HEK293 (cell line): Measurements from ENCODE around the gene F2RL3.

ENCODE experiments used
- CTCF ChIA-PET: fragments of 350-600 bp; formaldehyde crosslinking; extraction: SDS; loops from one replicate; lab custom pipeline; 2021; ENCODE audit warnings: antibody characterized with exemption; lab: Yijun Ruan, JAX
- POLR2A ChIA-PET: fragments of 300-600 bp; formaldehyde crosslinking; extraction: SDS; loops from one replicate; lab custom pipeline; 2020; ENCODE audit warnings: antibody characterized with exemption, inconsistent platforms; lab: Yijun Ruan, JAX
- H3K27ac ChIP-seq: fragments of 200-500 bp; sonication (Bioruptor generic); 2 replicates; pipeline ENCODE4 v1.5.1; 2014; ENCODE audit warnings: low read depth, low read length, control low read depth, inconsistent platforms; ENCODE audit errors: extremely low read depth
- H3K36me3 ChIP-seq, 2 experiments: fragments of 200-500 bp in 1 of 2; sonication (Bioruptor generic) in 1 of 2; 1 replicate in 1 of 2; 2 replicates in 1 of 2; pipeline ENCODE4 v1.5.1; 2014 to 2017; ENCODE audit warnings: inconsistent platforms in 2 of 2, low read length in 2 of 2; ENCODE audit not compliant: control insufficient read depth in 2 of 2, insufficient read depth in 1 of 2
- H3K4me1 ChIP-seq: fragments of 200-500 bp; sonication (Bioruptor generic); 2 replicates; pipeline ENCODE4 v1.5.1; 2014; ENCODE audit warnings: mild to moderate bottlenecking, low read length, inconsistent platforms; ENCODE audit not compliant: control insufficient read depth, insufficient read depth
- H3K4me3 ChIP-seq: 2 replicates; pipeline ENCODE4 v1.5.1; 2011; ENCODE audit warnings: low read depth, mild to moderate bottlenecking, control low read depth, low read length, moderate library complexity
- H3K9me3 ChIP-seq: fragments of 200-500 bp; sonication (Bioruptor generic); 2 replicates; pipeline ENCODE4 v1.5.1; 2014; ENCODE audit warnings: low read depth, low read length, inconsistent platforms; ENCODE audit not compliant: control insufficient read depth, insufficient read depth
- HOXC10 ChIP-seq: sonication (generic); formaldehyde crosslinking; IDR thresholded peaks from 2 replicates; pipeline ENCODE4 v1.8.1; 2023; ENCODE audit warnings: mild to moderate bottlenecking, missing genetic modification reagents
- MEIS1 ChIP-seq: sonication (generic); formaldehyde crosslinking; IDR thresholded peaks from 2 replicates; pipeline ENCODE4 v1.8.1; 2022; ENCODE audit warnings: missing genetic modification reagents, mild to moderate bottlenecking, borderline replicate concordance
- SCRT2 ChIP-seq: fragments of 450-650 bp; formaldehyde crosslinking; IDR thresholded peaks from 2 replicates; pipeline ENCODE4 v1.5.1; 2016; ENCODE audit warnings: missing biosample characterization, missing genetic modification characterization
- SP7 ChIP-seq: fragments of 450-650 bp; formaldehyde crosslinking; IDR thresholded peaks from 2 replicates; pipeline ENCODE4 v1.5.1; 2016; ENCODE audit warnings: missing biosample characterization, missing genetic modification characterization
- ZBTB20 ChIP-seq: fragments of 450-650 bp; formaldehyde crosslinking; IDR thresholded peaks from 2 replicates; pipeline ENCODE4 v1.5.1; 2016; ENCODE audit warnings: missing biosample characterization, missing genetic modification characterization
- ZBTB21 ChIP-seq: fragments of 450-650 bp; formaldehyde crosslinking; IDR thresholded peaks from 2 replicates; pipeline ENCODE4 v1.5.1; 2017; ENCODE audit warnings: missing biosample characterization, missing genetic modification characterization
- ZNF10 ChIP-seq: fragments of 450-650 bp; formaldehyde crosslinking; IDR thresholded peaks from 2 replicates; pipeline ENCODE4 v1.5.1; 2017; ENCODE audit warnings: missing biosample characterization, missing genetic modification characterization
- ZNF148 ChIP-seq: fragments of 450-650 bp; formaldehyde crosslinking; IDR thresholded peaks from 2 replicates; pipeline ENCODE4 v1.5.0; 2017; ENCODE audit warnings: missing biosample characterization, missing genetic modification characterization, borderline replicate concordance
- ZNF223 ChIP-seq: fragments of 450-650 bp; formaldehyde crosslinking; IDR thresholded peaks from 2 replicates; pipeline ENCODE4 v1.5.1; 2016; ENCODE audit warnings: missing biosample characterization, missing genetic modification characterization
- ZNF24 ChIP-seq: fragments of 450-650 bp; formaldehyde crosslinking; IDR thresholded peaks from 2 replicates; pipeline ENCODE4 v1.5.1; 2016; ENCODE audit warnings: missing biosample characterization, missing genetic modification characterization
- ZNF426 ChIP-seq: fragments of 450-650 bp; formaldehyde crosslinking; IDR thresholded peaks from 2 replicates; pipeline ENCODE4 v1.5.1; 2017; ENCODE audit warnings: missing biosample characterization, missing genetic modification characterization, mild to moderate bottlenecking, inconsistent platforms, moderate library complexity
- ZNF433 ChIP-seq: fragments of 450-650 bp; formaldehyde crosslinking; IDR thresholded peaks from 2 replicates; pipeline ENCODE4 v1.5.1; 2016; ENCODE audit warnings: missing biosample characterization, missing genetic modification characterization, low read depth
- ZNF510 ChIP-seq: fragments of 450-650 bp; formaldehyde crosslinking; IDR thresholded peaks from 2 replicates; pipeline ENCODE4 v1.5.1; 2018; ENCODE audit warnings: mild to moderate bottlenecking, missing genetic modification characterization, missing biosample characterization; ENCODE audit not compliant: insufficient replicate concordance
- ZNF585B ChIP-seq: fragments of 450-650 bp; formaldehyde crosslinking; IDR thresholded peaks from 2 replicates; pipeline ENCODE4 v1.5.1; 2016; ENCODE audit warnings: missing biosample characterization, missing genetic modification characterization
- ZNF610 ChIP-seq: fragments of 450-650 bp; formaldehyde crosslinking; IDR thresholded peaks from 2 replicates; pipeline ENCODE4 v1.5.1; 2016; ENCODE audit warnings: missing biosample characterization, missing genetic modification characterization, borderline replicate concordance
- ZNF621 ChIP-seq: fragments of 450-650 bp; formaldehyde crosslinking; IDR thresholded peaks from 2 replicates; pipeline ENCODE4 v1.5.1; 2017; ENCODE audit warnings: missing biosample characterization, missing genetic modification characterization
- ZNF704 ChIP-seq: fragments of 450-650 bp; formaldehyde crosslinking; IDR thresholded peaks from 2 replicates; pipeline ENCODE4 v1.5.1; 2016; ENCODE audit warnings: missing biosample characterization, missing genetic modification characterization
- ZNF777 ChIP-seq: fragments of 450-650 bp; formaldehyde crosslinking; IDR thresholded peaks from 2 replicates; pipeline ENCODE4 v1.5.1; 2017; ENCODE audit warnings: missing biosample characterization, missing genetic modification characterization, borderline replicate concordance
- ZNF837 ChIP-seq: fragments of 450-650 bp; formaldehyde crosslinking; IDR thresholded peaks from 2 replicates; pipeline ENCODE4 v1.5.1; 2016; ENCODE audit warnings: missing biosample characterization, missing genetic modification characterization
- TF ChIP-seq, protein P1 (sequence below): fragments of 450-650 bp; formaldehyde crosslinking; IDR thresholded peaks from 2 replicates; pipeline ENCODE4 v1.5.1; 2016; ENCODE audit warnings: missing biosample characterization, missing genetic modification characterization, borderline replicate concordance

The F2RL3 gene

DNA sequence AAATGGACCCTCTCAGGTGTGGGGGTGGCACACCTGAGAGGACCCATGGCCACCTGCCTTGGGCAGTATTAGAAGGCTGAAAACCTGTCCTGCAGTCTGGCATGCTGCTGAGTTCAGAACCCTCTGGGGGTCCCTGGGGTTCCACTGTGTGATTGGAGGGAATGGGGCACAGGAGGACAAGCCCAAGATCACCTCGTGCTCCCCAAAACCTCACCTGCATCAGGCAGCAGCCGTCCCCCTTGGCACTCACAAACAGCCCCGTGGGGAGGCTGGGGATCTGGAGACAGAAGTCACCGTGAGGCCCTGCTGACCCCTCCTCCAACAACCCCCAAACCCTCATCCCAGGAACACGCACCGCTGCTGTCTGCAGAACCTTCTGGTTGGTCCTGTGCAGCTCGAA is 14.5 kb downstream of the F2RL3 start:
- H3K9me3 ChIP-seq, result no peaks in the 10 kb centered on the region
- no peaks in the 10 kb centered on the region for H3K4me1 ChIP-seq
- TF ChIP-seq ZBTB21 (tag by site-specific recombination) (no peak), ZNF10 (tag by site-specific recombination) (no peak), HOXC10 (CRISPR knock-in tag) (no peak), ZNF223 (no peak), ZNF426 (no peak), ZNF837 (tag by site-specific recombination) (no peak), ZBTB20 (tag by site-specific recombination) (no peak), ZNF610 (tag by site-specific recombination) (no peak), ZNF148 (tag by site-specific recombination) (no peak), ZNF24 (no peak), SCRT2 (no peak), ZNF510 (tag by site-specific recombination) (no peak), ZNF621 (no peak), ZNF704 (no peak), SP7 (tag by site-specific recombination) (no peak), ZNF585B (tag by site-specific recombination) (no peak), ZNF433 (no peak), ZNF777 (tag by site-specific recombination) (no peak), MEIS1 (CRISPR knock-in tag) (no peak)
- TF ChIP-seq, protein P1, sequence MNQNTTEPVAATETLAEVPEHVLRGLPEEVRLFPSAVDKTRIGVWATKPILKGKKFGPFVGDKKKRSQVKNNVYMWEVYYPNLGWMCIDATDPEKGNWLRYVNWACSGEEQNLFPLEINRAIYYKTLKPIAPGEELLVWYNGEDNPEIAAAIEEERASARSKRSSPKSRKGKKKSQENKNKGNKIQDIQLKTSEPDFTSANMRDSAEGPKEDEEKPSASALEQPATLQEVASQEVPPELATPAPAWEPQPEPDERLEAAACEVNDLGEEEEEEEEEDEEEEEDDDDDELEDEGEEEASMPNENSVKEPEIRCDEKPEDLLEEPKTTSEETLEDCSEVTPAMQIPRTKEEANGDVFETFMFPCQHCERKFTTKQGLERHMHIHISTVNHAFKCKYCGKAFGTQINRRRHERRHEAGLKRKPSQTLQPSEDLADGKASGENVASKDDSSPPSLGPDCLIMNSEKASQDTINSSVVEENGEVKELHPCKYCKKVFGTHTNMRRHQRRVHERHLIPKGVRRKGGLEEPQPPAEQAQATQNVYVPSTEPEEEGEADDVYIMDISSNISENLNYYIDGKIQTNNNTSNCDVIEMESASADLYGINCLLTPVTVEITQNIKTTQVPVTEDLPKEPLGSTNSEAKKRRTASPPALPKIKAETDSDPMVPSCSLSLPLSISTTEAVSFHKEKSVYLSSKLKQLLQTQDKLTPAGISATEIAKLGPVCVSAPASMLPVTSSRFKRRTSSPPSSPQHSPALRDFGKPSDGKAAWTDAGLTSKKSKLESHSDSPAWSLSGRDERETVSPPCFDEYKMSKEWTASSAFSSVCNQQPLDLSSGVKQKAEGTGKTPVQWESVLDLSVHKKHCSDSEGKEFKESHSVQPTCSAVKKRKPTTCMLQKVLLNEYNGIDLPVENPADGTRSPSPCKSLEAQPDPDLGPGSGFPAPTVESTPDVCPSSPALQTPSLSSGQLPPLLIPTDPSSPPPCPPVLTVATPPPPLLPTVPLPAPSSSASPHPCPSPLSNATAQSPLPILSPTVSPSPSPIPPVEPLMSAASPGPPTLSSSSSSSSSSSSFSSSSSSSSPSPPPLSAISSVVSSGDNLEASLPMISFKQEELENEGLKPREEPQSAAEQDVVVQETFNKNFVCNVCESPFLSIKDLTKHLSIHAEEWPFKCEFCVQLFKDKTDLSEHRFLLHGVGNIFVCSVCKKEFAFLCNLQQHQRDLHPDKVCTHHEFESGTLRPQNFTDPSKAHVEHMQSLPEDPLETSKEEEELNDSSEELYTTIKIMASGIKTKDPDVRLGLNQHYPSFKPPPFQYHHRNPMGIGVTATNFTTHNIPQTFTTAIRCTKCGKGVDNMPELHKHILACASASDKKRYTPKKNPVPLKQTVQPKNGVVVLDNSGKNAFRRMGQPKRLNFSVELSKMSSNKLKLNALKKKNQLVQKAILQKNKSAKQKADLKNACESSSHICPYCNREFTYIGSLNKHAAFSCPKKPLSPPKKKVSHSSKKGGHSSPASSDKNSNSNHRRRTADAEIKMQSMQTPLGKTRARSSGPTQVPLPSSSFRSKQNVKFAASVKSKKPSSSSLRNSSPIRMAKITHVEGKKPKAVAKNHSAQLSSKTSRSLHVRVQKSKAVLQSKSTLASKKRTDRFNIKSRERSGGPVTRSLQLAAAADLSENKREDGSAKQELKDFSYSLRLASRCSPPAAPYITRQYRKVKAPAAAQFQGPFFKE (tag by site-specific recombination), result no peak
- H3K27ac ChIP-seq, result no peak overlapping the region
- no peaks in the 10 kb centered on the region for H3K36me3 ChIP-seq
- POLR2A ChIA-PET, result interaction anchor here (0.6 kb wide), 1 partner anchor 71 kb away, joined by 3 read pairs; no protein-coding TSS in a partner anchor
- CTCF ChIA-PET, result interaction anchor here (0.7 kb wide), 1 partner anchor 379 kb away, joined by 7 read pairs; no protein-coding TSS in a partner anchor
- no peak overlapping the region for H3K4me3 ChIP-seq
